Progenitor cell of endocrine pancreas (in vitro differentiated cells): ENCODE data around the gene HOXC9. TPM values are rescaled to one million over a fixed set of nuclear protein-coding genes. Genes with fewer than 3 reads are reported as not detected.
A peak's percentile ranks its signal among the peaks of the same experiment; 100 is the strongest.

ENCODE experiments used
- DNase-seq: peaks from one replicate; pipeline ENCODE4 v3.0.0; 2021; ENCODE audit warnings: low spot score; ENCODE audit not compliant: unreplicated experiment
- H3K27ac Mint-ChIP-seq: 2 replicates; pipeline ENCODE4 v1.8.0; 2021; ENCODE audit warnings: mild to moderate bottlenecking, moderate library complexity, mixed read lengths
- H3K27me3 Mint-ChIP-seq: 2 replicates; pipeline ENCODE4 v1.8.0; 2021; ENCODE audit warnings: mixed read lengths
- H3K36me3 Mint-ChIP-seq: 2 replicates; pipeline ENCODE4 v1.8.0; 2022; ENCODE audit warnings: mixed read lengths; ENCODE audit not compliant: insufficient read depth
- H3K4me1 Mint-ChIP-seq: 2 replicates; pipeline ENCODE4 v1.8.0; 2021; ENCODE audit warnings: low read depth, mixed read lengths
- H3K4me3 Mint-ChIP-seq: 2 replicates; pipeline ENCODE4 v1.8.0; 2021; ENCODE audit warnings: low read depth, mild to moderate bottlenecking, moderate library complexity, mixed read lengths
- H3K9me3 Mint-ChIP-seq: 2 replicates; pipeline ENCODE4 v1.8.0; 2021; ENCODE audit warnings: low read depth, mixed read lengths
- total RNA-seq: library from RNA; stranded (reverse); gene quantifications from 2 replicates; pipeline ENCODE4 v1.2.1, GENCODE V29; 2021
- TF ChIP-seq, protein P1 (sequence below): fragments of 200-600 bp; sonication (generic); IDR thresholded peaks from one replicate; pipeline ENCODE4 v1.5.0; 2021; ENCODE audit warnings: antibody characterized with exemption, mild to moderate bottlenecking; ENCODE audit not compliant: unreplicated experiment

Gene HOXC9
- total RNA-seq, 1 donor from 2014 or later, result not detected

DNA sequence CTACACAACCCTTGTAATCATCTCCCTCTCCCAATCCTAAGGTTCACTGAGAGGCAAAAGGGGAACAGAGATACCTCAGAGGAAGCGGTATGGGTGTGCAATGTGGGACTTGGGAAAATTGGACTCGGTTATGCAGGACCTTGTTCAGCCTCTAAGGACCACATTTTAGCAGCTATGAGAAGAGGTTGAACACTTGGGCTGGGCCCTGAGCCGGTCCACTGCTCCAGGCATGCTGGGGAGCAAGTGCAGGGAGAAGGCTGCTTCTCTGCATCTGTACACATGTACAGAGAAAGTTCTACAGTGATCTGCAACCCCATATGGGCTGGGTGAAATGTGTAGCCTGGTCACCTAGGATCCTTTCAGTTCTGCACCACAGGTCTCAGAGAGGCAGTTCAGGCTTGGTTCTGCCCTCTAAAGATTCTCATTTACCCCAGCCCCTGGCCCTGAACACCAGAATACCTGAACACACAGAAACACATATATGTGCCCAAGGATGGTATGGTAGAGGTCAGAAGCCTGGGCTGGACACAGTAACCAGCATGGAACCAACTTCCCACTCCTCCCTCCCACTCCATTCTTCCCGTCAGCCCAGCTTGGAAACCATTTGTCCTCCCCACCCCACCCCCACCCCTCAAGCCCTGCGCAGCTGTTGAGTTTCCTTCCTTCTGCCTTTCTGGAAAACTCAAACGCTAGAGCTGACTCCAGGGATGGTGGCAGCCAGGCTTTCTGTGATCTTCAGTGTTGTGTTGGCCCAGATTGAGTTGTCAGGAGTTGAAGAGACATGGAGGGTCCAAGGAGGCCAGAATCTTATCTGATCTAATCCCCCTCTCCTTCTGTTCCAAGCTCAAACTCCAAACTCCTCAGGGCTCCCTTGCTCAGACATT lies 43.3 kb downstream of the HOXC9 start:
- no peaks in the 10 kb centered on the region for H3K36me3 Mint-ChIP-seq
- H3K27me3 Mint-ChIP-seq, result peaks cover 92% of the 10 kb centered on the region
- H3K4me3 Mint-ChIP-seq, result no peak overlapping the region
- no peaks in the 10 kb centered on the region for H3K9me3 Mint-ChIP-seq
- DNase-seq, result no peak
- TF ChIP-seq, protein P1, sequence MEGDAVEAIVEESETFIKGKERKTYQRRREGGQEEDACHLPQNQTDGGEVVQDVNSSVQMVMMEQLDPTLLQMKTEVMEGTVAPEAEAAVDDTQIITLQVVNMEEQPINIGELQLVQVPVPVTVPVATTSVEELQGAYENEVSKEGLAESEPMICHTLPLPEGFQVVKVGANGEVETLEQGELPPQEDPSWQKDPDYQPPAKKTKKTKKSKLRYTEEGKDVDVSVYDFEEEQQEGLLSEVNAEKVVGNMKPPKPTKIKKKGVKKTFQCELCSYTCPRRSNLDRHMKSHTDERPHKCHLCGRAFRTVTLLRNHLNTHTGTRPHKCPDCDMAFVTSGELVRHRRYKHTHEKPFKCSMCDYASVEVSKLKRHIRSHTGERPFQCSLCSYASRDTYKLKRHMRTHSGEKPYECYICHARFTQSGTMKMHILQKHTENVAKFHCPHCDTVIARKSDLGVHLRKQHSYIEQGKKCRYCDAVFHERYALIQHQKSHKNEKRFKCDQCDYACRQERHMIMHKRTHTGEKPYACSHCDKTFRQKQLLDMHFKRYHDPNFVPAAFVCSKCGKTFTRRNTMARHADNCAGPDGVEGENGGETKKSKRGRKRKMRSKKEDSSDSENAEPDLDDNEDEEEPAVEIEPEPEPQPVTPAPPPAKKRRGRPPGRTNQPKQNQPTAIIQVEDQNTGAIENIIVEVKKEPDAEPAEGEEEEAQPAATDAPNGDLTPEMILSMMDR, result no peak
- H3K27ac Mint-ChIP-seq, result no peak overlapping the region
- H3K4me1 Mint-ChIP-seq, result peaks cover 21% of the 10 kb centered on the region

DNA sequence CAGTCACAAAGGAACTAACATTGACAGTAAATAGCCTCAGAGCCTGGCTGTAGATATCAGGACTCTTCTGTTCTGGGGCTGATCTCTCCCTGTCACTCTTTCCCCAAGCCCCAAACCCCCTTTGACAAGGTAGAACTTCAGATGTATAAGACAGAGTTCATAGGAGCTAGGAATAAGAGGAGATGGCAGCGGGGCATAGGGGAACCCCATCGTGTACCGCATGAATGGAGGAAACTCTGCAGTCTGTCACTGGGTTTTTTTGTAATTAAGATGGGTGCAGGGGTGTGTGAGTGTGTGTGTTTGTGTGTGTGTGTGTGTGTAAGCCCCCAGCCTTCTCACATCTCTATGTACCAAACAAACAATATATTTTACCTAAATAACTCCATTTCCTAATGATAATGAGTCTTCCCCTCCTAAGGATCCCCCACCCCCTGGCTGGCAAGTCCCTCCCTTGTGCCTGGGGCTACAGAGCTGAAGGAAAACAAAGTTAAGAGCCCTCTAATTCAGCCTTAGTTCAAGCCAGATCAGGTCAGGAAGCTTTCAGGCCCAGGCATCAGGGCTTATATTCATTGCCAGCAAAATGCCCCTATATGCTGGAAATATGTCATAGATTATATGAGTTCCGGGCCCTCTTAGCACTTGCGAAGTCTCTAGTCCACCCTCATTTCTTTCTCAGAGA lies 44.6 kb downstream of the HOXC9 start:
- Mint-ChIP-seq H3K36me3 (no peaks in the 10 kb centered on the region), H3K9me3 (no peaks in the 10 kb centered on the region), H3K4me1 (peaks cover 32% of the 10 kb centered on the region), H3K27me3 (peaks cover 90% of the 10 kb centered on the region), H3K27ac (no peak overlapping the region), H3K4me3 (no peak overlapping the region)
- TF ChIP-seq, protein P1, result no peak
- DNase-seq, result no peak

DNA sequence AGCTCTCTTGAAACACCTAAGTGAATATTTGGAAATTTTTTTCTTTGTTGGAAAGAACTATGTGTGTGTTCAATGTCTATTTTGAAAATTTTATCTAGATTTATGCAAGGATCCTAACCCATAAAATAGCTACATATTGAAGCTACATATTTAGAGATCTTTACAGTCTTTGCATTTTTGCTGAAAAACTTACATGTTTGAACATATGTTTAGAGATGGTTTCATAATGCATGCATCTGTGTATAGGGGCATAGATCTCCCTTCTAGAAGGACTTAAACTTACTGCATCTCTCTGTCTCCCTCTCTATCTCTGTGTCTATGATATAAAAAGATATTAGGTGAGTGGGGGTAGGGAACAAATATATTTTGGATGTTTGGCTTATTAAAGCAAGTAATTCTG lies 45.4 kb downstream of the HOXC9 start:
- no peak overlapping the region for H3K27ac Mint-ChIP-seq
- TF ChIP-seq, protein P1, result no peak
- H3K4me3 Mint-ChIP-seq, result no peak overlapping the region
- no peaks in the 10 kb centered on the region for H3K36me3 Mint-ChIP-seq
- no peaks in the 10 kb centered on the region for H3K9me3 Mint-ChIP-seq
- H3K27me3 Mint-ChIP-seq, result peaks cover 90% of the 10 kb centered on the region
- DNase-seq, result no peak
- H3K4me1 Mint-ChIP-seq, result peaks cover 39% of the 10 kb centered on the region

DNA sequence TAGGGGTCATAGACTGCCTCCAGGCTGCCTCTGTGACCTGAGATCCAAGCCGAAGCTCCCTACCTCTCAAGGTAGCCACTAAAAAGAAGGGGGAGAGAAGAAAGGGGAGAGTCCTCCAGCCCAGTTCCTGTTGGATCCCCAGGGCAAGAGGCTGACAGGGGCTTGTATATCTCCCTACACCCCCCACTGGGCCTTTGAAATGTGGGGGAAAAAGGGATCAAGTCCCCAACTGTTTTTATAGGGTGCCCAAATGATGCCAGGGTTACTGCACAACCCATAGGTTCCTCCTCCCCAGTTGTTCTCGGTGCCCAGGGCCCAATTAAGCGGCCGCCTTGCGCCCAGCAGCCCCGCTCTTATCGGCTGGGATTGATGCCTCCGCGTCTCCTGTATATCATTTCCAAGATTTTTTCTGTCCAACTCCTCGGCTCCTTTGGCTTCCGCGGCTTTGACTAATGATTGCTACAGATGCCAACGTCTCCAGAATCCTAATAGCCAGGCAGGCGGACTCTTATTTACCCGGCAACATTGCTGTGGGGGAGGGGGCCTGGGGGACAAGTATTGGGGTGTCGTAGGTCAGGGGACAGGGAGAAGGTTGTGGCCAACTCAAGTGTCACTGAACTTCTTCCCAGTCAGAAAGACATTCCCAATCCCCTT lies 46.0 kb downstream of the HOXC9 start:
- Mint-ChIP-seq H3K27me3 (peaks cover 92% of the 10 kb centered on the region), H3K9me3 (no peaks in the 10 kb centered on the region), H3K36me3 (no peaks in the 10 kb centered on the region), H3K27ac (no peak overlapping the region), H3K4me1 (peaks cover 43% of the 10 kb centered on the region), H3K4me3 (no peak overlapping the region)
- TF ChIP-seq, protein P1, result no peak
- no peak for DNase-seq

DNA sequence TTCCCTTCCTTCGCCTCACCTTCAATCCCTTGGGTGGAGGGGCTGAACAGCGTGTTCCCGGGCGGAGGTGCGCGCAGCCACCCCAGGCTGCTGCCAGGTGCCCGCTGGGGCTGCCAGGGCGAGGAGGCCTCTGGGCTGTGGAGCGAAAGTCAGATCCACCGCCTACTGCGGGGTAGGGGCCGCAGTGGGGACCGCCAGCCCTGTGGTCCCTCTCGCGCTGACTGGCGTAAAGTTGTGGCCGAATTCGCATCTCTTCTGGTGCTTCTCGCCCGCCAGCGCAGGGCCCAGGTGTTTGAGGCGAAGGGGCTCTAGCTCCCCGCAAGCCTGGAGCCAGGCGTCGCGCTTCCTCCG lies 46.8 kb downstream of the HOXC9 start:
- Mint-ChIP-seq H3K27ac (peak overlapping the region; percentile 85), H3K4me1 (peaks cover 49% of the 10 kb centered on the region)

More for the DNA sequence above, 46.8 kb downstream of the HOXC9 start:
- TF ChIP-seq, protein P1, result no peak
- Mint-ChIP-seq H3K36me3 (no peaks in the 10 kb centered on the region), H3K27me3 (peaks cover 93% of the 10 kb centered on the region), H3K9me3 (no peaks in the 10 kb centered on the region), H3K4me3 (peak overlapping the region; percentile 70)
- no peak for DNase-seq
